T-helper 2 cell treated with Interferon-gamma antibody and Interleukin-4, amounts not matched to agents 5 μg/mL and 100 μg/mL, for 36 hours (primary cell): Measurements from ENCODE around the gene KIAA0513.

Source experiments
- DNase-seq: peaks from one replicate; pipeline ENCODE4 v3.0.0; 2021; ENCODE audit warnings: low spot score
- H3K27ac Mint-ChIP-seq: one replicate; pipeline ENCODE4 v1.8.0; 2021; ENCODE audit warnings: mild to moderate bottlenecking, mixed read lengths
- H3K27me3 Mint-ChIP-seq: one replicate; pipeline ENCODE4 v1.8.0; 2021; ENCODE audit warnings: low read depth, mixed read lengths
- H3K36me3 Mint-ChIP-seq: one replicate; pipeline ENCODE4 v1.8.0; 2021; ENCODE audit warnings: low read depth, mixed read lengths
- H3K4me1 Mint-ChIP-seq: one replicate; pipeline ENCODE4 v1.8.0; 2021; ENCODE audit warnings: low read depth, mixed read lengths
- H3K4me3 Mint-ChIP-seq: one replicate; pipeline ENCODE4 v1.8.0; 2022; ENCODE audit warnings: mild to moderate bottlenecking, moderate library complexity, mixed read lengths
- H3K9me3 Mint-ChIP-seq: one replicate; pipeline ENCODE4 v1.8.0; 2021; ENCODE audit warnings: mixed read lengths

The KIAA0513 gene

GRCh38 chr16:85083051-85083639 lies 55.5 kb downstream of the KIAA0513 start:
- Mint-ChIP-seq H3K4me3 (no peak overlapping the region), H3K27ac (no peak overlapping the region), H3K27me3 (no peaks in the 10 kb centered on the region), H3K36me3 (no peaks in the 10 kb centered on the region), H3K9me3 (no peaks in the 10 kb centered on the region), H3K4me1 (peaks cover 1% of the 10 kb centered on the region)
- no peak for DNase-seq

- Mint-ChIP-seq H3K36me3 (no peaks in the 10 kb centered on the region), H3K4me1 (peaks cover 1% of the 10 kb centered on the region), H3K27me3 (no peaks in the 10 kb centered on the region), H3K9me3 (no peaks in the 10 kb centered on the region), H3K4me3 (no peak overlapping the region), H3K27ac (no peak overlapping the region)
- no peak for DNase-seq
Observed at GRCh38 chr16:85084841-85085510, 57.4 kb downstream of the KIAA0513 start.

- Mint-ChIP-seq H3K27me3 (no peaks in the 10 kb centered on the region), H3K27ac (no peak overlapping the region), H3K36me3 (no peaks in the 10 kb centered on the region), H3K4me3 (no peak overlapping the region), H3K4me1 (peaks cover 1% of the 10 kb centered on the region), H3K9me3 (no peaks in the 10 kb centered on the region)
- no peak for DNase-seq
Observed at GRCh38 chr16:85085721-85086120, 58.1 kb downstream of the KIAA0513 start.

GRCh38 chr16:85086347-85087291 lies 59.0 kb downstream of the KIAA0513 start:
- no peaks in the 10 kb centered on the region for H3K9me3 Mint-ChIP-seq
- peaks cover 1% of the 10 kb centered on the region for H3K4me1 Mint-ChIP-seq
- no peaks in the 10 kb centered on the region for H3K36me3 Mint-ChIP-seq
- H3K27me3 Mint-ChIP-seq = no peaks in the 10 kb centered on the region
- DNase-seq = peak; percentile 67
- H3K4me3 Mint-ChIP-seq = no peak overlapping the region
- no peak overlapping the region for H3K27ac Mint-ChIP-seq

GRCh38 chr16:85087899-85088569 lies 60.4 kb downstream of the KIAA0513 start:
- Mint-ChIP-seq H3K9me3 (no peaks in the 10 kb centered on the region), H3K27ac (no peak overlapping the region), H3K36me3 (no peaks in the 10 kb centered on the region), H3K27me3 (no peaks in the 10 kb centered on the region), H3K4me1 (no peaks in the 10 kb centered on the region), H3K4me3 (no peak overlapping the region)
- no peak for DNase-seq

- DNase-seq = no peak
- no peaks in the 10 kb centered on the region for H3K27me3 Mint-ChIP-seq
- H3K4me3 Mint-ChIP-seq = no peak overlapping the region
- no peaks in the 10 kb centered on the region for H3K36me3 Mint-ChIP-seq
- no peaks in the 10 kb centered on the region for H3K9me3 Mint-ChIP-seq
- no peak overlapping the region for H3K27ac Mint-ChIP-seq
- H3K4me1 Mint-ChIP-seq = no peaks in the 10 kb centered on the region
Observed at GRCh38 chr16:85088570-85089199, 61.1 kb downstream of the KIAA0513 start.

- Mint-ChIP-seq H3K27ac (no peak overlapping the region), H3K36me3 (no peaks in the 10 kb centered on the region), H3K4me1 (no peaks in the 10 kb centered on the region), H3K4me3 (no peak overlapping the region), H3K27me3 (no peaks in the 10 kb centered on the region), H3K9me3 (no peaks in the 10 kb centered on the region)
- no peak for DNase-seq
Observed at GRCh38 chr16:85089525-85089924, 61.9 kb downstream of the KIAA0513 start.

- H3K4me3 Mint-ChIP-seq = no peak overlapping the region
- H3K27ac Mint-ChIP-seq = no peak overlapping the region
- no peaks in the 10 kb centered on the region for H3K36me3 Mint-ChIP-seq
- H3K4me1 Mint-ChIP-seq = no peaks in the 10 kb centered on the region
- no peaks in the 10 kb centered on the region for H3K27me3 Mint-ChIP-seq
- no peak for DNase-seq
- no peaks in the 10 kb centered on the region for H3K9me3 Mint-ChIP-seq
Observed at GRCh38 chr16:85090181-85090580, 62.6 kb downstream of the KIAA0513 start.

- Mint-ChIP-seq H3K4me3 (no peak overlapping the region), H3K27ac (no peak overlapping the region), H3K9me3 (no peaks in the 10 kb centered on the region), H3K27me3 (no peaks in the 10 kb centered on the region), H3K4me1 (no peaks in the 10 kb centered on the region), H3K36me3 (no peaks in the 10 kb centered on the region)
- no peak for DNase-seq
Observed at GRCh38 chr16:85090873-85091521, 63.4 kb downstream of the KIAA0513 start.

- no peak overlapping the region for H3K27ac Mint-ChIP-seq
- H3K27me3 Mint-ChIP-seq = no peaks in the 10 kb centered on the region
- no peaks in the 10 kb centered on the region for H3K36me3 Mint-ChIP-seq
- H3K4me1 Mint-ChIP-seq = no peaks in the 10 kb centered on the region
- DNase-seq = no peak
- H3K9me3 Mint-ChIP-seq = no peaks in the 10 kb centered on the region
- no peak overlapping the region for H3K4me3 Mint-ChIP-seq
Observed at GRCh38 chr16:85091522-85091910, 63.9 kb downstream of the KIAA0513 start.

- H3K27me3 Mint-ChIP-seq = no peaks in the 10 kb centered on the region
- no peaks in the 10 kb centered on the region for H3K4me1 Mint-ChIP-seq
- no peak for DNase-seq
- H3K4me3 Mint-ChIP-seq = no peak overlapping the region
- H3K36me3 Mint-ChIP-seq = no peaks in the 10 kb centered on the region
- H3K27ac Mint-ChIP-seq = no peak overlapping the region
- H3K9me3 Mint-ChIP-seq = no peaks in the 10 kb centered on the region
Observed at GRCh38 chr16:85092309-85092708, 64.7 kb downstream of the KIAA0513 start.

- Mint-ChIP-seq H3K36me3 (no peaks in the 10 kb centered on the region), H3K27me3 (no peaks in the 10 kb centered on the region), H3K4me1 (no peaks in the 10 kb centered on the region), H3K9me3 (no peaks in the 10 kb centered on the region), H3K27ac (no peak overlapping the region), H3K4me3 (no peak overlapping the region)
- DNase-seq = no peak
Observed at GRCh38 chr16:85092851-85093250, 65.3 kb downstream of the KIAA0513 start.

GRCh38 chr16:85093705-85094104 lies 66.1 kb downstream of the KIAA0513 start:
- Mint-ChIP-seq H3K27me3 (no peaks in the 10 kb centered on the region), H3K36me3 (no peaks in the 10 kb centered on the region), H3K27ac (no peak overlapping the region), H3K4me1 (no peaks in the 10 kb centered on the region), H3K4me3 (no peak overlapping the region), H3K9me3 (no peaks in the 10 kb centered on the region)
- no peak for DNase-seq
